A549 (cell line): ENCODE data around the gene RAB17. TPM values are rescaled to one million over a fixed set of nuclear protein-coding genes. Genes with fewer than 3 reads are reported as not detected.

ENCODE experiments used
- ATAC-seq, 2 experiments: fragments of 200-7000 bp in 1 of 2; fragments of >200 bp in 1 of 2; cut with Nextera tagmentation in 1 of 2; cut with Tn5 transposase in 1 of 2; 3 replicates each; pipeline versions ENCODE4 v1.8.0 to v1.9.1; 2018 to 2020; ENCODE audit warnings: mild to moderate bottlenecking in 1 of 2, moderate library complexity in 1 of 2
- CTCF ChIA-PET: fragments of 300-600 bp; sonication (Branson Sonifier 250); formaldehyde crosslinking; extraction: SDS; loops from one replicate; lab custom pipeline; 2021; ENCODE audit warnings: antibody characterized with exemption, inconsistent platforms; lab: Yijun Ruan, JAX
- POLR2A ChIA-PET: fragments of 350-600 bp; formaldehyde crosslinking; extraction: SDS; loops from one replicate; lab custom pipeline; 2021; ENCODE audit warnings: antibody characterized with exemption, inconsistent platforms; lab: Yijun Ruan, JAX
- DNase-seq, 2 experiments: peaks; one replicate each; pipeline versions ENCODE4 v3.0.0 to v3.0.0-alpha.2; 2011 to 2016; ENCODE audit warnings: low read depth in 1 of 2, low spot score in 1 of 2
- FAIRE-seq: peaks from 2 replicates; lab custom pipeline; 2011; peaks lifted over from hg19 to GRCh38; lab: Jason Lieb, UNC
- H3K27ac ChIP-seq, 2 experiments: fragments of >200 bp; sonication (Bioruptor Twin); formaldehyde crosslinking; 3 replicates each; pipeline ENCODE4 v1.5.1; 2016 to 2017
- H3K4me1 ChIP-seq: fragments of >200 bp; sonication (Bioruptor Twin); formaldehyde crosslinking; 3 replicates; pipeline ENCODE4 v1.6.1; 2016
- H3K4me2 ChIP-seq: fragments of >200 bp; sonication (Bioruptor Twin); formaldehyde crosslinking; 3 replicates; pipeline ENCODE4 v1.6.1; 2016
- H3K4me3 ChIP-seq: fragments of >200 bp; sonication (Bioruptor Twin); formaldehyde crosslinking; 3 replicates; pipeline ENCODE4 v1.5.1; 2016
- H3K9me3 ChIP-seq: fragments of >200 bp; sonication (Bioruptor Twin); formaldehyde crosslinking; 3 replicates; pipeline ENCODE4 v1.6.1; 2016
- CBX8 ChIP-seq: fragments of 200-600 bp; sonication (generic); IDR thresholded peaks from 2 replicates; pipeline ENCODE4 v1.6.1; 2016
- CEBPB ChIP-seq, 2 experiments: fragments of >200 bp in 1 of 2; sonication (Bioruptor Twin) in 1 of 2; formaldehyde crosslinking in 1 of 2; IDR thresholded peaks; 2 replicates each; pipeline ENCODE4 v1.6.1; 2012 to 2016
- CTCF ChIP-seq: fragments of >200 bp; sonication (Bioruptor Twin); formaldehyde crosslinking; IDR thresholded peaks from 3 replicates; pipeline ENCODE4 v1.5.1; 2016
- E2F6 ChIP-seq: IDR thresholded peaks from 2 replicates; pipeline ENCODE4 v1.6.1; 2012; ENCODE audit warnings: low read depth, borderline replicate concordance
- EHMT2 ChIP-seq: fragments of 200-600 bp; sonication (generic); IDR thresholded peaks from 2 replicates; pipeline ENCODE4 v1.6.1; 2016; ENCODE audit warnings: antibody characterized with exemption, low read depth, mild to moderate bottlenecking, moderate library complexity
- ELK1 ChIP-seq: fragments of 150-350 bp; IDR thresholded peaks from 2 replicates; pipeline ENCODE4 v1.6.1; 2014; ENCODE audit warnings: low read depth, mild to moderate bottlenecking, low read length
- FOSB ChIP-seq: fragments of 250-450 bp; sonication (Bioruptor Pico); IDR thresholded peaks from 2 replicates; pipeline ENCODE4 v1.5.0; 2020; ENCODE audit warnings: mild to moderate bottlenecking, moderate library complexity
- FOSL2 ChIP-seq, 2 experiments: fragments of 450-650 bp in 1 of 2; fragments of >200 bp in 1 of 2; sonication (Bioruptor Twin) in 1 of 2; formaldehyde crosslinking; IDR thresholded peaks; 2 replicates each; pipeline versions ENCODE4 v1.5.0 to v1.6.1; 2016 to 2020; ENCODE audit warnings: mild to moderate bottlenecking in 1 of 2, moderate library complexity in 1 of 2
- HDAC2 ChIP-seq: fragments of 200-600 bp; sonication (generic); IDR thresholded peaks from 2 replicates; pipeline ENCODE4 v1.6.1; 2016
- HES2 ChIP-seq: fragments of >200 bp; sonication (Bioruptor Twin); formaldehyde crosslinking; IDR thresholded peaks from 2 replicates; pipeline ENCODE4 v1.6.1; 2016
- HEYL ChIP-seq: fragments of 250-450 bp; sonication (Bioruptor Pico); IDR thresholded peaks from 2 replicates; pipeline ENCODE4 v1.8.0; 2021; ENCODE audit warnings: mild to moderate bottlenecking, moderate library complexity
- HMGXB4 ChIP-seq: fragments of 250-450 bp; sonication (Bioruptor Pico); IDR thresholded peaks from 2 replicates; pipeline ENCODE4 v1.5.0; 2021; ENCODE audit warnings: mild to moderate bottlenecking, moderate library complexity, borderline replicate concordance
- HOXB13 ChIP-seq: fragments of 250-450 bp; sonication (Bioruptor Pico); IDR thresholded peaks from 2 replicates; pipeline ENCODE4 v1.5.0; 2020; ENCODE audit warnings: low read depth, mild to moderate bottlenecking, moderate library complexity
- MAFK ChIP-seq: fragments of 450-650 bp; IDR thresholded peaks from 2 replicates; pipeline ENCODE4 v1.6.1; 2014; ENCODE audit not compliant: partially characterized antibody
- NFE2L2 ChIP-seq: fragments of 150-350 bp; conservative IDR thresholded peaks from 2 replicates; pipeline ENCODE4 v1.6.1; 2014; ENCODE audit warnings: low read length
- POLR2A ChIP-seq: IDR thresholded peaks from 2 replicates; pipeline ENCODE4 v1.6.1; 2012; ENCODE audit warnings: mild to moderate bottlenecking, low read length
- RARB ChIP-seq: fragments of 250-450 bp; sonication (Bioruptor Pico); IDR thresholded peaks from 2 replicates; pipeline ENCODE4 v1.8.0; 2021; ENCODE audit warnings: mild to moderate bottlenecking, moderate library complexity
- REST ChIP-seq: fragments of 200-600 bp; sonication (generic); IDR thresholded peaks from 2 replicates; pipeline ENCODE4 v1.6.1; 2016; ENCODE audit warnings: antibody characterized with exemption, mild to moderate bottlenecking, moderate library complexity
- SREBF2 ChIP-seq: fragments of 450-650 bp; IDR thresholded peaks from 2 replicates; pipeline ENCODE4 v1.6.1; 2014; ENCODE audit warnings: mild to moderate bottlenecking, moderate library complexity
- ZFP36 ChIP-seq: fragments of 450-650 bp; IDR thresholded peaks from 2 replicates; pipeline ENCODE4 v1.6.1; 2014; ENCODE audit warnings: borderline replicate concordance; ENCODE audit not compliant: partially characterized antibody
- ZSCAN20 ChIP-seq: fragments of 250-450 bp; sonication (Bioruptor Pico); IDR thresholded peaks from 2 replicates; pipeline ENCODE4 v1.8.0; 2022; ENCODE audit warnings: mild to moderate bottlenecking, moderate library complexity
- WGBS: methylation state at CpG from one replicate; pipeline ENCODE4 v1.1.6; 2017; ENCODE audit errors: missing lambda C conversion rate; 5-methylcytosine and 5-hydroxymethylcytosine counted together
- polyA plus RNA-seq, 4 experiments: library from polyadenylated mRNA; depleted of rRNA in 3 of 4; stranded (reverse); fragments of >200 nt; fragmentation: RNase III in 1 of 4; extraction: RNeasy Plus Mini Kit Qiagen cat#74134 plus additional on column Dnase treatment in 1 of 4; gene quantifications; 2 replicates in 3 of 4; 3 replicates in 1 of 4; pipeline ENCODE4 v1.2.3, GENCODE V29; 2011 to 2017

Gene RAB17
- polyA plus RNA-seq, 2 of the 4 experiments (the other 2 are of a cell fraction) = 0.44 to 2.2 TPM

- WGBS = 68% methylated on average over 11 of the region's 13 CpGs
- no peak for DNase-seq
- CTCF ChIA-PET = interaction anchor here (0.6 to 1.3 kb wide), 2 partner anchors 52 to 100 kb away, joined by 3 to 4 read pairs; no protein-coding TSS in a partner anchor
Observed at GRCh38 chr2:237623428-237624403, 33.2 kb upstream of the RAB17 start.

GRCh38 chr2:237618449-237618848, 27.9 kb upstream of the RAB17 start:
- ChIA-PET POLR2A (no interaction called here), CTCF (no interaction called here)
- no peak for DNase-seq
- Histone ChIP-seq H3K27ac (no peak overlapping the region), H3K4me3 (no peak overlapping the region), H3K9me3 (no peaks in the 10 kb centered on the region), H3K4me1 (peaks cover 8% of the 10 kb centered on the region), H3K4me2 (no peak overlapping the region)
- no peak for TF ChIP-seq MAFK
- no peak for TF ChIP-seq POLR2A
- TF ChIP-seq ZFP36 = no peak
- TF ChIP-seq HOXB13 (CRISPR knock-in tag) = no peak
- no peak for ATAC-seq
- FAIRE-seq = no peak
- WGBS = 62% methylated on average over 2 of the region's 2 CpGs

More at GRCh38 chr2:237623428-237624403, 33.2 kb upstream of the RAB17 start:
- Histone ChIP-seq H3K4me3 (no peak overlapping the region), H3K9me3 (no peaks in the 10 kb centered on the region), H3K4me2 (no peak overlapping the region), H3K4me1 (peaks cover 6% of the 10 kb centered on the region; the same call in 1 of the 3 replicates), H3K27ac (no peak overlapping the region)
- ATAC-seq = no peak
- POLR2A ChIA-PET = no interaction called here
- no peak for FAIRE-seq
- TF ChIP-seq HDAC2 = no peak
- TF ChIP-seq FOSL2 (IDR thresholded peaks at IDR 0.05) = no peak
- no peak for TF ChIP-seq FOSL2 (CRISPR knock-in tag; IDR thresholded peaks at IDR 0.05)
- no peak for TF ChIP-seq CEBPB (IDR thresholded peaks at IDR 0.05)
- TF ChIP-seq ZSCAN20 (CRISPR knock-in tag) = no peak
- TF ChIP-seq E2F6 = no peak
- TF ChIP-seq HMGXB4 (CRISPR knock-in tag) = no peak

- CTCF ChIA-PET = no interaction called here
- WGBS = 55% methylated on average over 4 of the region's 4 CpGs
- H3K4me1 ChIP-seq = peaks cover 8% of the 10 kb centered on the region
- no peak for TF ChIP-seq POLR2A
- no peak for TF ChIP-seq EHMT2
- TF ChIP-seq SREBF2 = no peak
- no peak for TF ChIP-seq RARB (CRISPR knock-in tag)
- no peak for TF ChIP-seq FOSL2 (IDR thresholded peaks at IDR 0.05)
- TF ChIP-seq FOSL2 (CRISPR knock-in tag; IDR thresholded peaks at IDR 0.05) = no peak
- no peak for TF ChIP-seq HES2
- no peak for TF ChIP-seq NFE2L2
- TF ChIP-seq CTCF = no peak
- no peak for TF ChIP-seq FOSB (CRISPR knock-in tag)
- TF ChIP-seq ELK1 = no peak
- TF ChIP-seq HEYL (CRISPR knock-in tag) = no peak
- no peak for TF ChIP-seq CBX8
- TF ChIP-seq MAFK = no peak
- TF ChIP-seq REST = no peak
Observed at GRCh38 chr2:237617587-237617982, 27.1 kb upstream of the RAB17 start.

More at GRCh38 chr2:237617587-237617982, 27.1 kb upstream of the RAB17 start:
- POLR2A ChIA-PET = no interaction called here
- DNase-seq (no peak), ATAC-seq (no peak), FAIRE-seq (no peak)
- Histone ChIP-seq H3K4me2 (no peak overlapping the region), H3K27ac (no peak overlapping the region), H3K9me3 (no peaks in the 10 kb centered on the region), H3K4me3 (no peak overlapping the region)
